Nephron progenitor cell (in vitro differentiated cells): ENCODE data around the gene TOP3B.

ENCODE experiments used
- DNase-seq: peaks from one replicate; pipeline ENCODE4 v3.0.0; 2021
- H3K27ac Mint-ChIP-seq: 2 replicates; pipeline ENCODE4 v1.8.0; 2021; ENCODE audit warnings: mild to moderate bottlenecking, moderate library complexity, mixed read lengths
- H3K27me3 Mint-ChIP-seq: 2 replicates; pipeline ENCODE4 v1.8.0; 2021; ENCODE audit warnings: mild to moderate bottlenecking, low read depth, mixed read lengths; ENCODE audit not compliant: poor library complexity
- H3K36me3 Mint-ChIP-seq: 2 replicates; pipeline ENCODE4 v1.8.0; 2021; ENCODE audit warnings: low read depth, mixed read lengths
- H3K4me1 Mint-ChIP-seq: 2 replicates; pipeline ENCODE4 v1.8.0; 2021; ENCODE audit warnings: mixed read lengths
- H3K4me3 Mint-ChIP-seq: 2 replicates; pipeline ENCODE4 v1.8.0; 2021; ENCODE audit warnings: mild to moderate bottlenecking, moderate library complexity, mixed read lengths
- H3K9me3 Mint-ChIP-seq: 2 replicates; pipeline ENCODE4 v1.8.0; 2021; ENCODE audit warnings: mild to moderate bottlenecking, moderate library complexity, mixed read lengths
- CTCF ChIP-seq: fragments of 200-600 bp; sonication (generic); IDR thresholded peaks from 2 replicates; pipeline ENCODE4 v1.5.0; 2021; ENCODE audit warnings: antibody characterized with exemption

TOP3B gene

DNA sequence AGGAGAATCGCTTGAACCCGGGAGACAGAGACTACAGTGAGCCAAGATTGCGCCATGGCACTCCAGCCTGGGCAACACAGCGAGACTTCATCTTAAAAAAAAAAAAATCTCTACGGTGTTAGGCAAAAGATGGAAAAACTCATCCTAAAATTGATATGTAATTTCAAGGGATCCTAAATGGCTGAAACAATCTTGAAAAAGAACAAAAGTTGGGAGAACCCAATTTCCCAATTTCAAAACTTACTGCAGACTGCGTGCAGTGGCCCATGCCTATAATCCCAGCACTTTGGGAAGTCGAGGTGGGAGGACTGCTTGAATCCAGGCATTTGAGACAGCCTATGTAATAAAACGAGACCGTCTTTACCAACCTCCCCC, 31.7 kb upstream of the TOP3B start:
- DNase-seq: no peak
- peaks cover 26% of the 10 kb centered on the region for H3K27me3 Mint-ChIP-seq
- no peak for TF ChIP-seq CTCF
- H3K36me3 Mint-ChIP-seq: no peaks in the 10 kb centered on the region
- no peaks in the 10 kb centered on the region for H3K4me1 Mint-ChIP-seq
- no peak overlapping the region for H3K27ac Mint-ChIP-seq
- no peak overlapping the region for H3K4me3 Mint-ChIP-seq
- peaks cover 4% of the 10 kb centered on the region for H3K9me3 Mint-ChIP-seq

DNA sequence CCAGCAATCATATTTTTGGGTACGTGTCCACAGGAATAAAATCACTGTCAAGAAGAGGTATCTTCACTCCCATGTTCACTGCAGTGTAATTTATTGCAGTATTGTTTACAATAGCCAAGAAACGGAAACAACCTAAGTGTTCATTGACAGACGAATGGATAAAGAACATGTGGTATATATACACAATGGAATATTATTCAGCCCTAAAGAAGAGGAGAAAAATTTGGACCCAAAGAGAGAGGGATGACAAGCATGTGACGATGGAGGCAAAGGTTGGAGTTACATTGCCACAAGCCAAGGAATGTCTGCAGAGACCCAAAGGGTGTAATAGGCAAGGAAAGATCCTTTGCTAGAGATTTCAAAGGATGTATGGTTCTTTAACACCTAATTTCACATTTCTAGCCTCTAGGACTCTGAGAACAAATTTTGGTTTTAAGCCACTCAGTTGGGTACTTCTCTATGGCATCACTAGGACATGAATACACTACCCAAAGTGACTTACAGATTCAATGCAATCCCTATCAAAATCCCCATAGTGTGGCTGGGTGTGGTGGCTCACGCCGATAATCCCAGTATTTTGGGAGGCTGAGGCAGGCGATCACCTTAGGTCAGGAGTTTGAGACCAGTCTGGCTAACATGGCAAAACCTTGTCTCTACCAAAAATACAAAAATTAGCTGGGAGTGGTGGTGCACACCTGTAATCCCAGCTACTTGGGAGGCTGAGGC, 31.1 kb upstream of the TOP3B start:
- no peak for DNase-seq

GRCh38 chr22:22011964-22012363, 29.4 kb upstream of the TOP3B start:
- no peak for DNase-seq
- H3K27me3 Mint-ChIP-seq: peaks cover 39% of the 10 kb centered on the region
- no peak for TF ChIP-seq CTCF
- H3K9me3 Mint-ChIP-seq: peaks cover 4% of the 10 kb centered on the region
- no peaks in the 10 kb centered on the region for H3K36me3 Mint-ChIP-seq
- no peaks in the 10 kb centered on the region for H3K4me1 Mint-ChIP-seq
- no peak overlapping the region for H3K27ac Mint-ChIP-seq
- H3K4me3 Mint-ChIP-seq: no peak overlapping the region

More for the DNA sequence above, 31.1 kb upstream of the TOP3B start:
- peaks cover 31% of the 10 kb centered on the region for H3K27me3 Mint-ChIP-seq
- no peak overlapping the region for H3K27ac Mint-ChIP-seq
- no peaks in the 10 kb centered on the region for H3K36me3 Mint-ChIP-seq
- TF ChIP-seq CTCF: no peak
- H3K4me3 Mint-ChIP-seq: no peak overlapping the region
- H3K4me1 Mint-ChIP-seq: no peaks in the 10 kb centered on the region
- H3K9me3 Mint-ChIP-seq: peaks cover 4% of the 10 kb centered on the region

GRCh38 chr22:22010358-22010757, 27.8 kb upstream of the TOP3B start:
- Mint-ChIP-seq H3K9me3 (peaks cover 4% of the 10 kb centered on the region), H3K27ac (no peak overlapping the region), H3K4me1 (no peaks in the 10 kb centered on the region), H3K4me3 (no peak overlapping the region), H3K36me3 (no peaks in the 10 kb centered on the region), H3K27me3 (peaks cover 44% of the 10 kb centered on the region)
- no peak for DNase-seq
- TF ChIP-seq CTCF: no peak

DNA sequence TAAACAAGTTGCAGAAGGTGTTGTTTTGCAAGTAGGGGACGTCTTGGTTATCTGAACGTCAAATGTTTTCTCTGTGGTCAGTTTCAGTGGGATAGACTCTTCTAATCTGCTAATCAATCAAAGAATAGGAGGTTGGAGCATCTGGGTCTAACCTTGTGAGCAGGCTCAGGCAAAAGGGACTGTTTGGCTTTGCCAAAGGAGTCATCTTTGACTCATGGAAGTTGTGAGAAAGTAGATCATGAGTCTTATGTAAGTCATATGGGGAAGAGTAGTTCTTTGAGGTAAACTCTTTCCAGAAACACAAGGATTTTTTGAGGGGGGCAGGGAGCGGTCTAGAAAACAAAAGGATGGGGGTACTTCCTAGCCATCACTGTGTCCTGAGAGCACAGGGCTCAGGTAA, 27.1 kb upstream of the TOP3B start:
- TF ChIP-seq CTCF: no peak
- Mint-ChIP-seq H3K27me3 (peaks cover 41% of the 10 kb centered on the region), H3K9me3 (peaks cover 4% of the 10 kb centered on the region), H3K4me3 (no peak overlapping the region), H3K36me3 (no peaks in the 10 kb centered on the region), H3K27ac (no peak overlapping the region), H3K4me1 (no peaks in the 10 kb centered on the region)
- DNase-seq: no peak

- peaks cover 64% of the 10 kb centered on the region for H3K27me3 Mint-ChIP-seq
Measured at GRCh38 chr22:22006596-22006990, 24.0 kb upstream of the TOP3B start.

More at GRCh38 chr22:22006596-22006990, 24.0 kb upstream of the TOP3B start:
- Mint-ChIP-seq H3K4me1 (no peaks in the 10 kb centered on the region), H3K4me3 (no peak overlapping the region), H3K36me3 (no peaks in the 10 kb centered on the region), H3K27ac (no peak overlapping the region), H3K9me3 (no peaks in the 10 kb centered on the region)
- TF ChIP-seq CTCF: no peak
- DNase-seq: no peak
